GM12891 (cell line): Measurements from ENCODE around the gene POU2F2.

Source experiments
- DNase-seq: peaks from one replicate; pipeline ENCODE4 v3.0.0; 2011; ENCODE audit warnings: low spot score; ENCODE audit not compliant: insufficient read length
- FAIRE-seq: peaks from 2 replicates; lab custom pipeline; 2011; peaks lifted over from hg19 to GRCh38; lab: Jason Lieb, UNC
- PAX5 ChIP-seq: IDR thresholded peaks from 2 replicates; pipeline ENCODE4 v1.6.1; 2011; ENCODE audit warnings: low read length, moderate library complexity, mild to moderate bottlenecking; ENCODE audit not compliant: insufficient read depth, severe bottlenecking
- POLR2A ChIP-seq: IDR thresholded peaks from 2 replicates; pipeline ENCODE4 v1.6.1; 2011; ENCODE audit warnings: low read depth, low read length, control low read depth
- POLR2AphosphoS5 ChIP-seq: IDR thresholded peaks from 2 replicates; pipeline ENCODE4 v1.6.1; 2011; ENCODE audit warnings: low read depth, low read length, control low read depth
- POU2F2 ChIP-seq: IDR thresholded peaks from 2 replicates; pipeline ENCODE4 v1.6.1; 2011; ENCODE audit warnings: low read depth, mild to moderate bottlenecking, control low read depth, low read length, moderate library complexity
- SPI1 ChIP-seq: IDR thresholded peaks from 2 replicates; pipeline ENCODE4 v1.6.1; 2011; ENCODE audit warnings: low read depth, low read length, control low read depth
- TAF1 ChIP-seq: IDR thresholded peaks from 2 replicates; pipeline ENCODE4 v1.6.1; 2011; ENCODE audit warnings: low read depth, low read length, control low read depth

POU2F2 gene

GRCh38 chr19:42125536-42125935 lies 6.7 kb downstream of the POU2F2 start:
- TF ChIP-seq POU2F2 (no peak), PAX5 (no peak), SPI1 (no peak), TAF1 (no peak), POLR2A (no peak), POLR2AphosphoS5 (no peak)
- no peak for FAIRE-seq
- no peak for DNase-seq

GRCh38 chr19:42124386-42124901 lies 7.8 kb downstream of the POU2F2 start:
- no peak for TF ChIP-seq TAF1
- TF ChIP-seq SPI1 = no peak
- TF ChIP-seq PAX5 = no peak
- no peak for TF ChIP-seq POU2F2
- no peak for TF ChIP-seq POLR2A
- no peak for TF ChIP-seq POLR2AphosphoS5
- FAIRE-seq (peak; percentile 60), DNase-seq (no peak)

- FAIRE-seq (no peak), DNase-seq (no peak)
- TF ChIP-seq POU2F2 = no peak
- TF ChIP-seq SPI1 = no peak
- no peak for TF ChIP-seq TAF1
- TF ChIP-seq POLR2A = no peak
- no peak for TF ChIP-seq PAX5
- TF ChIP-seq POLR2AphosphoS5 = no peak
Measured at GRCh38 chr19:42123765-42124164, 8.5 kb downstream of the POU2F2 start.

GRCh38 chr19:42122691-42123607 lies 9.3 kb downstream of the POU2F2 start:
- TF ChIP-seq POU2F2 (no peak), POLR2A (no peak), SPI1 (no peak), POLR2AphosphoS5 (no peak; the same call in 1 of the 2 replicates), TAF1 (no peak)
- DNase-seq = no peak
- peak; percentile 97 for FAIRE-seq

DNA sequence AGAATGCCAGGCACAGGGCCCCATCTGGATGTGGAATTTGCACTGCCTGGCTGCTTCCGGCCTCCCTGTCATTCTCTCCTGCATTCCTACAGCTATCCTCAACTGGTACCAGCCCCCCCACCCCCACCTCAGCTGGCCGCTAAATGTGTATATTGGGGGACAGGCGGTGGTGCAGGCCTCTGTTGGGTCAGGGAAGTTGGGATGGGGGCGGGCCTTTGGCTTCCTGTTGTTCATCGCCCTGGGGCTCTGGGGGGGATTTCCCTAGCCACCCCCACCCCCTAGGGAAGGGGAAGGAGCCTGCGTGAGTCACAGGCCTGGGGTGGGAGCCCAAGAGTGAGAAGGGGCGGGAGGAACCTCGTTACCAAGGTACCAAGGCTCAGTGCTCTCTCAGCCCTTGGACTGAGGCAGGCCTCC lies 10.6 kb downstream of the POU2F2 start:
- TF ChIP-seq PAX5 = no peak
- no peak for TF ChIP-seq POLR2A
- no peak for TF ChIP-seq POLR2AphosphoS5
- TF ChIP-seq SPI1 = no peak
- no peak for TF ChIP-seq TAF1
- no peak for TF ChIP-seq POU2F2
- DNase-seq = no peak
- no peak for FAIRE-seq

GRCh38 chr19:42121036-42121621 lies 11.1 kb downstream of the POU2F2 start:
- DNase-seq = no peak
- FAIRE-seq = no peak
- no peak for TF ChIP-seq TAF1
- peak; percentile 67 for TF ChIP-seq SPI1

DNA sequence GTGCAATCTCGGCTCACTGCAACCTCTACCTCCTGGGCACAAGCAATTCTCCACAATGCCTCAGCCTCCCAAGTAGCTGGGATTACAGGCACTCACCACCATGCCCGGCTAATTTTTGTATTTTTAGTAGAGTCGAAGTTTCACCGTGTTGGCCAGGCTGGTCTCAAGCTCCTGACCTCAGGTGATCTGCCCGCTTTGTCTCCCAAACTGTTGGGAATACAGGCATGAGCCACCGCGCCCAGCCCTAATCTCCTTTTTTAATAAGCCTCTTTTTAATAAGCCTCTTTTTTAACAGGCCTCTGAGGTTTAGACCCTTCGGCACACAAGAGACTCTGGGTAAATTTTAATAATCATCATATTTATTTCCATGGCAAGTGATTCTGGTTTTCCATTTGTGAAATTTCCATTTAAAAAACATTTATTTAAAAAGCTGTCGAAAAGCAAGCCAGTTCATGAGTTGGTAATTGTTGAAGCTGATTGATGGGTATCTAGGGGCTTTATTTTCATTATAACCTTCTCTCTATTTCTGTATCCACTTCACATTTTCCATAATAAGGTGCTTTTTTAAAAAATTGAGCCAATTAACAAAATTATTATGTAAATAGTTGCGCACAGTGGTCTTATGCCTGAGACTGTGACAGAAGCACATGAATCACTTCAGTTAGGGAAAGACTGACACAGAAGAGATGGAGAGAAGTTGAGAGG lies 11.8 kb downstream of the POU2F2 start:
- FAIRE-seq = no peak

DNA sequence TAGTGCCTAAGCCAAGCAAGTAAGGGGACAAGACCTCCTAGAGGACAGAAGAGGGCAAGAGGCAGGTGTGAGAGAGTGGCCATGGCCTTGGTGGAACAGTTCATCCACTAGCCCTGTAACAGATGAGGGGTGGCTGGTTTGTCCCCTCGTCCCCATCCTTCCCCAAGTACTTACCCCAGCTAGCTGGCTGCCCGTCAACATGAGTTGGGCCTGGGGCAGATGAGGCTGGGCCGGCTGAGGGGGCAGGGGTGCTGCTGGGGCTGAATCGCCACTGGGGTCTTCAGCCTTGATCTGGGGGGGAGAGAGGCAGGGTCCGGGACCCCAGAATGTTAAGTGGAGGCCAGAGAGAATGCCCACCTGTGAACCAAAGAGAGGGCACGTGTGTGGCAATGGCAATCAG lies 15.2 kb downstream of the POU2F2 start:
- no peak for DNase-seq
- TF ChIP-seq POLR2A (no peak), SPI1 (no peak), POU2F2 (no peak), POLR2AphosphoS5 (no peak), TAF1 (no peak), PAX5 (no peak)
- FAIRE-seq = no peak

More for the DNA sequence above, 11.8 kb downstream of the POU2F2 start:
- DNase-seq = no peak
- TF ChIP-seq TAF1 (no peak), POLR2A (no peak)

- DNase-seq = no peak
- peak; percentile 48 for FAIRE-seq
- TF ChIP-seq POU2F2 (no peak), PAX5 (no peak), SPI1 (no peak), POLR2A (no peak), TAF1 (no peak), POLR2AphosphoS5 (no peak)
Measured at GRCh38 chr19:42116308-42117075, 15.8 kb downstream of the POU2F2 start.
